SK-N-SH (cell line): ENCODE data around the gene MXI1. TPM values are rescaled to one million over a fixed set of nuclear protein-coding genes. Genes with fewer than 3 reads are reported as not detected.

Experiments used
- CTCF ChIA-PET: fragments of 300-600, 350-600 bp; formaldehyde crosslinking; extraction: SDS; loops from one replicate; lab custom pipeline; 2021; lab: Yijun Ruan, JAX
- POLR2A ChIA-PET: fragments of 350-600 bp; sonication (Branson Sonifier 250); formaldehyde crosslinking; extraction: SDS; loops from one replicate; lab custom pipeline; 2020; ENCODE audit warnings: antibody characterized with exemption, inconsistent platforms; lab: Yijun Ruan, JAX
- DNase-seq: peaks from one replicate; pipeline ENCODE4 v3.0.0; 2012
- H2AFZ ChIP-seq: fragments of 200-600 bp; sonication (generic); 2 replicates; pipeline ENCODE4 v1.8.1; 2016; ENCODE audit warnings: antibody characterized with exemption, mild to moderate bottlenecking, low read depth
- H3F3A ChIP-seq: fragments of 200-600 bp; sonication (generic); replicated peaks from 2 replicates; pipeline ENCODE3; 2016; ENCODE audit warnings: antibody characterized with exemption, mild to moderate bottlenecking; ENCODE audit not compliant: insufficient read depth
- H3K27ac ChIP-seq, 2 experiments: fragments of 200-500 bp in 1 of 2; fragments of 200-600 bp in 1 of 2; sonication (Bioruptor generic) in 1 of 2; sonication (generic), shearing (Covaris generic) in 1 of 2; 2 replicates each; pipeline versions ENCODE4 v1.5.1 to v1.6.1; 2014 to 2016; ENCODE audit warnings: low read depth in 2 of 2, inconsistent platforms in 1 of 2, low read length in 1 of 2, mild to moderate bottlenecking in 1 of 2, mixed read lengths in 1 of 2
- H3K27me3 ChIP-seq: fragments of 200-600 bp; sonication (generic), shearing (Covaris generic); 2 replicates; pipeline ENCODE4 v1.6.1; 2016; ENCODE audit warnings: mixed run types; ENCODE audit not compliant: insufficient read depth
- H3K36me3 ChIP-seq, 2 experiments: fragments of 200-500 bp in 1 of 2; fragments of 200-600 bp in 1 of 2; sonication (Bioruptor generic) in 1 of 2; sonication (generic) in 1 of 2; replicated peaks in 1 of 2; 2 replicates each; pipeline versions ENCODE3 to v1.5.1; 2014 to 2016; ENCODE audit warnings: low read length in 1 of 2, mild to moderate bottlenecking in 1 of 2; ENCODE audit not compliant: insufficient read depth in 2 of 2, control insufficient read depth in 1 of 2
- H3K4me1 ChIP-seq, 2 experiments: fragments of 200-500 bp in 1 of 2; fragments of 200-600 bp in 1 of 2; sonication (Bioruptor generic) in 1 of 2; sonication (generic), shearing (Covaris generic) in 1 of 2; 2 replicates each; pipeline versions ENCODE4 v1.5.1 to v1.6.1; 2014 to 2016; ENCODE audit warnings: low read depth in 1 of 2, low read length in 1 of 2, mixed run types in 1 of 2; ENCODE audit not compliant: insufficient read depth in 2 of 2, control insufficient read depth in 1 of 2
- H3K4me2 ChIP-seq: fragments of 200-600 bp; sonication (generic), shearing (Covaris generic); 2 replicates; pipeline ENCODE4 v1.6.1; 2017; ENCODE audit warnings: mixed run types
- H3K4me3 ChIP-seq, 2 experiments: fragments of 200-500 bp in 1 of 2; fragments of 200-600 bp in 1 of 2; sonication (Bioruptor generic) in 1 of 2; sonication (generic), shearing (Covaris generic) in 1 of 2; 2 replicates each; pipeline versions ENCODE4 v1.5.1 to v1.8.1; 2014 to 2016; ENCODE audit warnings: low read depth in 2 of 2, inconsistent platforms in 1 of 2, low read length in 1 of 2, mild to moderate bottlenecking in 1 of 2, mixed read lengths in 1 of 2, moderate library complexity in 1 of 2
- H3K79me2 ChIP-seq: fragments of 200-600 bp; sonication (generic); 2 replicates; pipeline ENCODE4 v1.8.1; 2017; ENCODE audit warnings: mild to moderate bottlenecking; ENCODE audit not compliant: insufficient read depth
- H3K9ac ChIP-seq: fragments of 200-600 bp; sonication (generic); 2 replicates; pipeline ENCODE4 v1.6.1; 2017; ENCODE audit warnings: mixed run types
- H3K9me2 ChIP-seq: fragments of 200-600 bp; sonication (generic); 2 replicates; pipeline ENCODE4 v1.6.1; 2017; ENCODE audit warnings: mixed run types
- H3K9me3 ChIP-seq: fragments of 200-600 bp; sonication (generic); 2 replicates; pipeline ENCODE4 v1.6.1; 2017; ENCODE audit warnings: mixed run types, mild to moderate bottlenecking, moderate library complexity
- H4K20me1 ChIP-seq: fragments of 200-600 bp; sonication (generic); 2 replicates; pipeline ENCODE4 v1.6.1; 2017; ENCODE audit warnings: mild to moderate bottlenecking, mixed run types; ENCODE audit not compliant: insufficient read depth
- EZH2phosphoT487 ChIP-seq: fragments of 200-600 bp; sonication (generic); IDR thresholded peaks from 2 replicates; pipeline ENCODE4 v1.6.1; 2017; ENCODE audit warnings: low read depth, mixed run types, mild to moderate bottlenecking, antibody characterized with exemption, moderate library complexity, borderline replicate concordance
- FOXJ3 ChIP-seq: sonication (generic); formaldehyde crosslinking; IDR thresholded peaks from 2 replicates; pipeline ENCODE4 v1.5.1; 2020; ENCODE audit warnings: mild to moderate bottlenecking, missing genetic modification reagents
- FOXM1 ChIP-seq: IDR thresholded peaks from 2 replicates; pipeline ENCODE4 v1.4.0; 2012; ENCODE audit warnings: low read depth, mild to moderate bottlenecking
- GATA2 ChIP-seq: sonication (generic); formaldehyde crosslinking; IDR thresholded peaks from 2 replicates; pipeline ENCODE4 v1.5.0; 2020; ENCODE audit warnings: mild to moderate bottlenecking, missing genetic modification reagents
- MAX ChIP-seq: IDR thresholded peaks from 2 replicates; pipeline ENCODE4 v1.4.0; 2012; ENCODE audit warnings: low read depth
- NRF1 ChIP-seq: IDR thresholded peaks from 2 replicates; pipeline ENCODE4 v1.6.1; 2012; ENCODE audit warnings: low read depth, mild to moderate bottlenecking, low read length
- RAD21 ChIP-seq: IDR thresholded peaks from 2 replicates; pipeline ENCODE4 v1.6.1; 2012; ENCODE audit warnings: mild to moderate bottlenecking, low read length
- SIN3A ChIP-seq: IDR thresholded peaks from 2 replicates; pipeline ENCODE4 v1.6.1; 2012; ENCODE audit warnings: low read depth, mild to moderate bottlenecking, low read length, moderate library complexity, borderline replicate concordance
- SMC3 ChIP-seq: IDR thresholded peaks from 2 replicates; pipeline ENCODE4 v1.6.1; 2012; ENCODE audit warnings: low read depth, low read length, improper control_type of control experiment
- TAF1 ChIP-seq: IDR thresholded peaks from 2 replicates; pipeline ENCODE4 v1.6.1; 2012; ENCODE audit warnings: low read depth, mild to moderate bottlenecking, low read length, moderate library complexity, borderline replicate concordance
- TEAD4 ChIP-seq: IDR thresholded peaks from 2 replicates; pipeline ENCODE4 v1.4.0; 2012; ENCODE audit warnings: mild to moderate bottlenecking, borderline replicate concordance; ENCODE audit not compliant: insufficient read depth
- USF1 ChIP-seq: IDR thresholded peaks from 2 replicates; pipeline ENCODE4 v1.4.0; 2012; ENCODE audit warnings: low read depth, borderline replicate concordance
- WGBS: methylation state at CpG from one replicate; pipeline ENCODE4 v1.1.6; 2017; ENCODE audit warnings: low lambda C conversion rate; 5-methylcytosine and 5-hydroxymethylcytosine counted together
- polyA plus RNA-seq, 3 experiments: library from polyadenylated mRNA; depleted of rRNA; stranded (reverse); fragments of >200 nt; gene quantifications; 2 replicates each; pipeline ENCODE4 v1.2.3, GENCODE V29; 2012

Gene MXI1
- polyA plus RNA-seq, 1 of the 3 experiments (the other 2 are of a cell fraction), result 13.8 TPM

DNA sequence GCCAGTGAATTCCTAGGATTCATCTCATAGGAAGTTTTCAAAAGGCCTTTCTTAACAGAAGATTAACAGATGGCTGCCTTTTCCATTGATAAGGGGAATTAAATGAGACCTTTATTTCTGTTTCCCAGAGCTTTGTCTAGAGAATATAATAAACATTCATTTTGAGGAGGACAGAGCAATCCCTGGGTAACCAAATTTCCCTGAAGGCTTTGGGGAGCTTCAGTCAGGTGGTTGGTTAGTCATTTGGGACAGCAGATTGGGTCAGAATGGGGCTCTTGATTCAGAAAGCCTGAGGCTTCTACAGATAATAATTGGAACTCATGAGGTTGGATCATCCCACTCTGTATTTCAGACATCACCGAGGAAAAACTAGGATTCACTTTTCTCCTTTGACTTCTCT lies 21.8 kb downstream of the MXI1 start:
- Histone ChIP-seq H3K79me2 (no peaks in the 10 kb centered on the region), H3K27ac (no peak overlapping the region), H3K9ac (no peak overlapping the region), H4K20me1 (no peaks in the 10 kb centered on the region), H3K4me3 (no peak overlapping the region), H3K27me3 (no peaks in the 10 kb centered on the region), H3K36me3 (peaks cover 3 to 40% of the 10 kb centered on the region in 2 experiments), H2AFZ (no peak overlapping the region), H3K9me3 (no peaks in the 10 kb centered on the region), H3K4me1 (peaks cover 0 to 10% of the 10 kb centered on the region in 2 experiments; a peak in 2 of 4 replicates), H3K9me2 (no peaks in the 10 kb centered on the region), H3K4me2 (no peak overlapping the region), H3F3A (no peaks in the 10 kb centered on the region)
- TF ChIP-seq TAF1 (no peak), FOXM1 (no peak), FOXJ3 (CRISPR knock-in tag) (no peak), SIN3A (no peak), NRF1 (no peak), TEAD4 (no peak), EZH2phosphoT487 (no peak), RAD21 (no peak), GATA2 (no peak), USF1 (no peak)
- CTCF ChIA-PET, result interaction anchor here (0.8 to 1.1 kb wide), 3 partner anchors 23 to 345 kb away, joined by 3 read pairs; no protein-coding TSS in a partner anchor
- 93% methylated on average over 1 of the region's 1 CpG for WGBS
- POLR2A ChIA-PET, result interaction anchor here (1.4 kb wide), 1 partner anchor 18 kb away, joined by 7 read pairs; no protein-coding TSS in a partner anchor
- DNase-seq, result no peak

GRCh38 chr10:110233846-110234245 lies 26.4 kb downstream of the MXI1 start:
- H3K4me3 ChIP-seq, result no peak overlapping the region

More at GRCh38 chr10:110233846-110234245, 26.4 kb downstream of the MXI1 start:
- no peaks in the 10 kb centered on the region for H3K79me2 ChIP-seq
- H3K4me2 ChIP-seq, result no peak overlapping the region
- ChIA-PET CTCF (interaction anchor here (0.7 to 3.0 kb wide), 2 partner anchors 27 to 96 kb away, joined by 3 to 11 read pairs; no protein-coding TSS in a partner anchor), POLR2A (no interaction called here)
- peaks cover 28 to 45% of the 10 kb centered on the region in 2 experiments for H3K36me3 ChIP-seq
- H4K20me1 ChIP-seq, result no peaks in the 10 kb centered on the region
- no peaks in the 10 kb centered on the region for H3K9me3 ChIP-seq
- TF ChIP-seq TAF1, result no peak
- TF ChIP-seq FOXM1, result no peak
- TF ChIP-seq MAX, result no peak
- TF ChIP-seq SMC3, result no peak
- TF ChIP-seq, all 33 proteins: peak for 0
- Histone ChIP-seq H3K27me3 (no peaks in the 10 kb centered on the region), H3F3A (no peaks in the 10 kb centered on the region), H3K27ac (no peak overlapping the region), H2AFZ (no peak overlapping the region), H3K9me2 (no peaks in the 10 kb centered on the region), H3K9ac (no peak overlapping the region), H3K4me1 (no peaks in the 10 kb centered on the region; a peak in 1 of 4 replicates)
- 86% methylated on average over 1 of the region's 1 CpG for WGBS
- DNase-seq, result no peak
